ENCODE measurements around the gene HLA-DMB.

- no peak for TF ChIP-seq POLR2A (IDR thresholded peaks at IDR 0.05; ENCODE audit: low read depth, low read length)
- no peak for TF ChIP-seq POLR2AphosphoS5 (IDR thresholded peaks at IDR 0.05; ENCODE audit: low read depth, low read length)
These were observed 19.7 kb upstream of the HLA-DMB start for GRCh38 chr6:32960563-32960962.
